Measurements from ENCODE around the gene ANKRD44.
A peak's percentile ranks its signal among the peaks of the same experiment; 100 is the strongest.

Gene ANKRD44

DNA sequence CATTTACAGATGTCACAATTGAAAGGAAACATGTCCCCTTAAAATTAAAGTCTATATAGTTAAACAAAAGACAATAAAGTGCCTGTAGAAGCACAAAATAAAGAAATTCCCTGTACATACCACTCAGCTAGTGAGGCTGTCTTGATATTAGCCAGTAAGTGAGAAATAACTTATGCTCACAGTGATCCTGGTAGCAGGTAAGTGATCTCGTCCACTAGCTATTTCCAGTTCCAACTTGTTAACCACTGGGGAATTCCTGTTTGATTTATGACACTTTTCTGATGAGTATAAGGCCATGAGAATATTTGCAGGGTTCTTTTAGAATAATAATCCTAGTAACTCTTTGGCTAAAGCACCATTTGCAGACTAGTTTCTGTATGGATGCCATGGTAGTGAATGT lies 256.1 kb downstream of the ANKRD44 start:
- no peak overlapping the region for H3K4me3 ChIP-seq (ENCODE audit: low read depth, low read length)
- DNase-seq (ENCODE audit: low read depth): no peak
- TF ChIP-seq, protein P1, sequence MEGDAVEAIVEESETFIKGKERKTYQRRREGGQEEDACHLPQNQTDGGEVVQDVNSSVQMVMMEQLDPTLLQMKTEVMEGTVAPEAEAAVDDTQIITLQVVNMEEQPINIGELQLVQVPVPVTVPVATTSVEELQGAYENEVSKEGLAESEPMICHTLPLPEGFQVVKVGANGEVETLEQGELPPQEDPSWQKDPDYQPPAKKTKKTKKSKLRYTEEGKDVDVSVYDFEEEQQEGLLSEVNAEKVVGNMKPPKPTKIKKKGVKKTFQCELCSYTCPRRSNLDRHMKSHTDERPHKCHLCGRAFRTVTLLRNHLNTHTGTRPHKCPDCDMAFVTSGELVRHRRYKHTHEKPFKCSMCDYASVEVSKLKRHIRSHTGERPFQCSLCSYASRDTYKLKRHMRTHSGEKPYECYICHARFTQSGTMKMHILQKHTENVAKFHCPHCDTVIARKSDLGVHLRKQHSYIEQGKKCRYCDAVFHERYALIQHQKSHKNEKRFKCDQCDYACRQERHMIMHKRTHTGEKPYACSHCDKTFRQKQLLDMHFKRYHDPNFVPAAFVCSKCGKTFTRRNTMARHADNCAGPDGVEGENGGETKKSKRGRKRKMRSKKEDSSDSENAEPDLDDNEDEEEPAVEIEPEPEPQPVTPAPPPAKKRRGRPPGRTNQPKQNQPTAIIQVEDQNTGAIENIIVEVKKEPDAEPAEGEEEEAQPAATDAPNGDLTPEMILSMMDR (conservative IDR thresholded peaks at IDR 0.05; ENCODE audit: low read depth, low read length): no peak

DNA sequence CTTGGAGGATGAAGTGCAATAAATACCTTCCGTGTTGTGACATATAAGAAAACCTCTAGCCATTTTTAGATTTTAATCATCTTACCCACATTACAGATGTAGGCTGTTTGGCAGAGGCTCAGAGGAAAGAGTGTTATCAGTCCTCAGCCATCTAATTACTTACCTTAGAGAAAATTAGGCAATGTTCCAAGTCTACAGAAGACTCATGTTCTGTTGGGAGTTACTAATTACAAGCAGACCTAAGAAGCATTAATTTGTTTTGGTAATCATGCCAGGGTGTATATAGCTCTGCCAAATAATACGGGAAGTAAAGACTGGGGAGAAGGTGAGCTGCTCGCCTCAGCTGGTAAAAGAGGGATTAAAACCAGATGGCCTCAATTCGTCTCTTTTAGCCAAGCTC lies 258.2 kb downstream of the ANKRD44 start:
- TF ChIP-seq, protein P1 (conservative IDR thresholded peaks at IDR 0.05; ENCODE audit: low read depth, low read length): no peak
- H3K4me3 ChIP-seq (ENCODE audit: low read depth, low read length): no peak overlapping the region
- no peak for DNase-seq (ENCODE audit: low read depth)

- TF ChIP-seq, protein P1 (conservative IDR thresholded peaks at IDR 0.05; ENCODE audit: low read depth, low read length): no peak
- H3K4me3 ChIP-seq (ENCODE audit: low read depth, low read length): no peak overlapping the region
- DNase-seq (ENCODE audit: low read depth): no peak
These were observed 265.5 kb downstream of the ANKRD44 start for GRCh38 chr2:197045115-197045514.

GRCh38 chr2:197042739-197043196 lies 267.8 kb downstream of the ANKRD44 start:
- DNase-seq (ENCODE audit: low read depth): no peak
- TF ChIP-seq, protein P1 (conservative IDR thresholded peaks at IDR 0.05; ENCODE audit: low read depth, low read length): no peak
- H3K4me3 ChIP-seq (ENCODE audit: low read depth, low read length): no peak overlapping the region

DNA sequence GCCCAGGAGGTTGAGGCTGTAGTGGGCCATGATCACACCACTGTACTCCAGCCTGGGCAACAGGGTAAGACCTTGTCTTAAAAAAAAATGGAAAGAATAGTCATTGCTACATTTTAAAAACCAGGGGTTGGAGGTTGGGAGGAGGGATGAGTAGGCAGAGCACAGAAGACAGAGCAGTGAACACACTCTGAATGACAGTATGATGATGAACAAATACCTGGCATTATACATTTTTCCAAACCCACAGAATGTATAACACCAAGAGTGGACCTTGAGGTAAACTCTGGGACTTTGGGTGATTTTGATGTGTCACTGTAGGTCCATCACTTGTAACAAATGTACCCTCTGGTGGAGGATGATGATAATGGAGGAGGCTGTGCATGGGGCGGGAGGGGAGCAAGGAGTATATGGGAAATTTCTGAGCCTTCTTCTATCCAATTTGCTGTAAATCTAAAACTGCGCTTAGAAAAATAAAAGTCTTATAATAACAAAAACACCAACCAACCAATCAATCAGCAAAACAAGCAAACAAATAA lies 272.6 kb downstream of the ANKRD44 start:
- TF ChIP-seq, protein P1 (conservative IDR thresholded peaks at IDR 0.05; ENCODE audit: low read depth, low read length): no peak

GRCh38 chr2:197035002-197035401 lies 275.6 kb downstream of the ANKRD44 start:
- no peak for DNase-seq (ENCODE audit: low read depth)
- no peak overlapping the region for H3K4me3 ChIP-seq (ENCODE audit: low read depth, low read length)
- TF ChIP-seq, protein P1 (conservative IDR thresholded peaks at IDR 0.05; ENCODE audit: low read depth, low read length): no peak

More for the DNA sequence above, 272.6 kb downstream of the ANKRD44 start:
- no peak overlapping the region for H3K4me3 ChIP-seq (ENCODE audit: low read depth, low read length)
- peak; percentile 7 for DNase-seq (ENCODE audit: low read depth)

DNA sequence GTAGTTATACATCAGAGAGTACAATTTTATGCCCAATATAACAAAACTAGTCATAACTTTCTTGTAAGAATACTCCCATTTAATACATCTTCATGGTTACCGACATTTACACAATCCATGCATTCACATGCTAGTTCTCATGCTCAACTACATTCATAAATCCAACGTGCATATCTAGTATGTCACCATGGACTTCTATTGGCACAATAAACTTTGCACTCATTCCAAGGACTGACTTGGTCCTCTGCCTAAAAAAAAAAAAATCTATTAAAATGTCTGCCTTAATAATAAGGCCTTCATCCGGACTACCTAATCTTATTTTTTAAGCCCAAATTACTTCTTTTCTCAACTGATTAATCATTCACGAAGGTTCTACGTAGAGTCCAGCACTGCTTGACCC lies 276.3 kb downstream of the ANKRD44 start:
- no peak overlapping the region for H3K4me3 ChIP-seq (ENCODE audit: low read depth, low read length)
- TF ChIP-seq, protein P1 (conservative IDR thresholded peaks at IDR 0.05; ENCODE audit: low read depth, low read length): no peak
- no peak for DNase-seq (ENCODE audit: low read depth)
